Heart left ventricle (tissue), 16 donors: Measurements from ENCODE around the gene CNPY1. TPM values are rescaled to one million over a fixed set of nuclear protein-coding genes. Genes with fewer than 3 reads are reported as not detected.

Source experiments
- ATAC-seq, 4 donors: fragments of 200-7000 bp; cut with Tn5 transposase; one replicate each; pipeline ENCODE4 v1.9.1; 2020 to 2022; ENCODE audit warnings: moderate library complexity in 4 of 4, mild to moderate bottlenecking in 3 of 4, moderate number of reproducible peaks in 1 of 4
- DNase-seq, 5 donors: peaks; one replicate each; pipeline ENCODE4 v3.0.0-alpha.2; 2020
- H3K27ac ChIP-seq, 12 donors: fragments of 200-600 bp; sonication (generic) in 4 of 12; one replicate each; pipeline versions ENCODE4 v1.5.0 to v1.8.0; 2016 to 2022; ENCODE audit warnings: mild to moderate bottlenecking in 2 of 12
- H3K27me3 ChIP-seq, 9 donors: fragments of 200-600 bp; sonication (generic) in 2 of 9; one replicate each; pipeline versions ENCODE4 v1.5.1 to v1.8.0; 2016 to 2022; ENCODE audit warnings: mild to moderate bottlenecking in 3 of 9
- H3K36me3 ChIP-seq, 9 donors: fragments of 200-600 bp; sonication (generic) in 2 of 9; one replicate each; pipeline versions ENCODE4 v1.5.0 to v1.8.0; 2018 to 2022; ENCODE audit warnings: mild to moderate bottlenecking in 2 of 9
- H3K4me1 ChIP-seq, 12 donors: fragments of 200-600 bp; sonication (generic) in 4 of 12; one replicate each; pipeline versions ENCODE4 v1.5.0 to v1.8.0; 2016 to 2022; ENCODE audit warnings: mild to moderate bottlenecking in 3 of 12
- H3K4me3 ChIP-seq, 12 donors: fragments of 200-600 bp; sonication (generic) in 4 of 12; one replicate each; pipeline versions ENCODE4 v1.5.0 to v1.8.0; 2017 to 2022; ENCODE audit warnings: mild to moderate bottlenecking in 9 of 12, moderate library complexity in 4 of 12
- H3K9me3 ChIP-seq, 12 donors: fragments of 200-600 bp; sonication (generic) in 4 of 12; one replicate each; pipeline versions ENCODE4 v1.5.0 to v1.8.0; 2016 to 2022; ENCODE audit warnings: mild to moderate bottlenecking in 1 of 12
- POLR2A ChIP-seq, 2 donors: fragments of 450-650 bp; IDR thresholded peaks; one replicate each; pipeline ENCODE4 v1.6.1; 2017; ENCODE audit warnings: antibody characterized with exemption in 2 of 2, mild to moderate bottlenecking in 2 of 2, moderate library complexity in 2 of 2
- WGBS, 4 donors: extraction: QIAGEN DNeasy Blood & Tissue Kit in 2 of 4; methylation state at CpG; one replicate each; pipeline versions ENCODE4 v1.1.5 to v1.1.7; 2013 to 2018; 5-methylcytosine and 5-hydroxymethylcytosine counted together
- intact Hi-C, 10 donors: fragments of 100-400 bp; cut with DNase I; formaldehyde crosslinking; loops; one replicate each; pipeline versions ENCODE4 v1.11.1 to v1.14.2; 2022
- polyA plus RNA-seq, 2 donors: library from polyadenylated mRNA; stranded (reverse); fragments of 200-250 nt; gene quantifications; one replicate each; pipeline ENCODE4 v1.2.3, GENCODE V29; 2013
- total RNA-seq, 9 donors: library from RNA; depleted of rRNA in 2 of 9; stranded (reverse); fragments of >200 nt in 2 of 9; fragmentation: NEBNext Ultra II Directional in 3 of 9; extraction: Animal tissue kit (Norgen Biotek cat#: 25700) in 3 of 9; gene quantifications; one replicate each; pipeline versions ENCODE4 v1.1.0 to v1.2.4, GENCODE V29; 2016 to 2023
- TF ChIP-seq, protein P1 (sequence below), 12 donors: fragments of 200-600 bp; sonication (generic) in 4 of 12; IDR thresholded peaks; one replicate each; pipeline versions ENCODE4 v1.5.0 to v1.8.0; 2018 to 2022; ENCODE audit warnings: antibody characterized with exemption in 12 of 12, mild to moderate bottlenecking in 5 of 12
- donor health status: ischemic (EF 13 %, LVEDD 7.1; RV severe dilation, severe dysfunction).
- donor health status: healthy with polysubstance abuse.
- donor health status: DM: no; HTN: yes; CAD: no.
- donor health status: DM: no; HTN: no; CAD: no.
- donor health status: ischemic (EF 25% LVEDD 6.9; RV normal size, moderate dysfunction).
- donor health status: ischemic (EF 25% LVEDD 5.7; RV mildly dilated, moderate dysfunction).
- donor health status: healthy.
- donor health status: DM: yes; HTN: yes; CAD: no.
- donor health status: ischemic (EF 35%, LVEDD 5.7; RV mildly dilated, moderate dysfunction).
- donor health status: nonischemic (EF 11% LVEDD 7.7; RV severe dilation, severe dysfunction).
- donor health status: DM: yes; HTN: yes; CAD: no.
- donor health status: PGD.
- donor health status: ischemic (EF 29% LVEDD 5.4; RV normal size, mild dysfunction).
- donor health status: nonischemic (EF 23%, LVEDD 6.1; RV moderate dilation, normal function).

The CNPY1 gene
- total and polyA plus RNA-seq, 11 donors: not detected

DNA sequence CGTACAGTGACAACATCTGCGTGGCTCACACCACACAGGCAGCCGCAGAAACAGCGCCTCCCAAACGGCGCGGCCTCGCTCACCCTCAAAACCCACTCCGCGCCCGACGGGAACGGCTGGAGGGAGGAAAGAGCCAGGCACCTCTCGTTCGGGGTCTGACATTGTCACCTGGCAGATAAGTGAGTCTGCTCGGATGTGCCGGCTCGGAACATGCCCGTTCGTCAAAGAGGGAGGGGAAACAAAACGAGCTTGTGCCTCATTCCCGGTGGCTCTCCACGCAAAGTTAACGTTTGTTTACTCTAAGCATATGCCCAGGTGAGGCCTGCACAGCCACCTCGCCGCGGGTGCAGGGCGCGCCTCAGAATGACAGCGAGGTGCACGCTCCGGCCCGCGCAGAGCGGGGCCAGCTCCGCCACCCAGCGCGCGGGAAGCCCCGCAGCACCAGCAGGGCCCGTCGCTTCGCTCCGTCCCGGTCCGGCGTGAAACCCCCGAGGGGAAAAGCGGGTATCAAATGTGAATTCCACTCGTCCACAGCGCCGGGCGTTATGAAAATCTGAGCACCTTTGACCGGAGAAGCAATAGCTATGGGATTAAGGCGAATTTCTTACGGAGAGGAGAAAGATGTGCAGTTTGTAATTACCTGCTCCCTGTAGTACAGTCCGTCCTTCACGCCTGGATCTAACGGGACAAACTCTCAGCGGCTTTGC is 13.1 kb downstream of the CNPY1 start:
- Histone ChIP-seq H3K4me1 (peaks cover 0 to 15% (median 9%) of the 10 kb centered on the region in 12 donors), H3K9me3 (no peaks in the 10 kb centered on the region), H3K4me3 (peak overlapping the region in 10 of 12 donors; percentile 4 to 36 (median 25)), H3K27me3 (peaks cover 34 to 96% (median 59%) of the 10 kb centered on the region in 9 donors), H3K27ac (no peak overlapping the region), H3K36me3 (no peaks in the 10 kb centered on the region)
- WGBS, 4 donors: 1% methylated on average over 20 to 60 of the region's 60 CpGs
- TF ChIP-seq, protein P1, sequence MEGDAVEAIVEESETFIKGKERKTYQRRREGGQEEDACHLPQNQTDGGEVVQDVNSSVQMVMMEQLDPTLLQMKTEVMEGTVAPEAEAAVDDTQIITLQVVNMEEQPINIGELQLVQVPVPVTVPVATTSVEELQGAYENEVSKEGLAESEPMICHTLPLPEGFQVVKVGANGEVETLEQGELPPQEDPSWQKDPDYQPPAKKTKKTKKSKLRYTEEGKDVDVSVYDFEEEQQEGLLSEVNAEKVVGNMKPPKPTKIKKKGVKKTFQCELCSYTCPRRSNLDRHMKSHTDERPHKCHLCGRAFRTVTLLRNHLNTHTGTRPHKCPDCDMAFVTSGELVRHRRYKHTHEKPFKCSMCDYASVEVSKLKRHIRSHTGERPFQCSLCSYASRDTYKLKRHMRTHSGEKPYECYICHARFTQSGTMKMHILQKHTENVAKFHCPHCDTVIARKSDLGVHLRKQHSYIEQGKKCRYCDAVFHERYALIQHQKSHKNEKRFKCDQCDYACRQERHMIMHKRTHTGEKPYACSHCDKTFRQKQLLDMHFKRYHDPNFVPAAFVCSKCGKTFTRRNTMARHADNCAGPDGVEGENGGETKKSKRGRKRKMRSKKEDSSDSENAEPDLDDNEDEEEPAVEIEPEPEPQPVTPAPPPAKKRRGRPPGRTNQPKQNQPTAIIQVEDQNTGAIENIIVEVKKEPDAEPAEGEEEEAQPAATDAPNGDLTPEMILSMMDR (IDR thresholded peaks at IDR 0.05): no peak
- no peak for TF ChIP-seq POLR2A (IDR thresholded peaks at IDR 0.05)
- no peak for DNase-seq
- no peak for ATAC-seq
- intact Hi-C loops: loop anchor here in 2 of 10 donors (5.0 to 10.0 kb wide), 3 partner anchors 148 to 608 kb away; no protein-coding TSS in a partner anchor

GRCh38 chr7:155532792-155533119 is 13.6 kb downstream of the CNPY1 start:
- Histone ChIP-seq H3K9me3 (no peaks in the 10 kb centered on the region), H3K4me3 (peak overlapping the region in 7 of 12 donors; percentile 4 to 35 (median 22)), H3K27ac (no peak overlapping the region), H3K36me3 (no peaks in the 10 kb centered on the region), H3K27me3 (peaks cover 34 to 96% (median 64%) of the 10 kb centered on the region in 9 donors), H3K4me1 (peaks cover 0 to 15% (median 9%) of the 10 kb centered on the region in 12 donors)
- DNase-seq: no peak
- 20 to 32% (median 26%) methylated on average over 14 of the region's 14 CpGs for WGBS, 4 donors
- no peak for ATAC-seq
- no peak for TF ChIP-seq POLR2A (IDR thresholded peaks at IDR 0.05)
- TF ChIP-seq, protein P1 (IDR thresholded peaks at IDR 0.05): no peak
- intact Hi-C loops: loop anchor here in 2 of 10 donors (5.0 to 10.0 kb wide), 3 partner anchors 148 to 608 kb away; no protein-coding TSS in a partner anchor

DNA sequence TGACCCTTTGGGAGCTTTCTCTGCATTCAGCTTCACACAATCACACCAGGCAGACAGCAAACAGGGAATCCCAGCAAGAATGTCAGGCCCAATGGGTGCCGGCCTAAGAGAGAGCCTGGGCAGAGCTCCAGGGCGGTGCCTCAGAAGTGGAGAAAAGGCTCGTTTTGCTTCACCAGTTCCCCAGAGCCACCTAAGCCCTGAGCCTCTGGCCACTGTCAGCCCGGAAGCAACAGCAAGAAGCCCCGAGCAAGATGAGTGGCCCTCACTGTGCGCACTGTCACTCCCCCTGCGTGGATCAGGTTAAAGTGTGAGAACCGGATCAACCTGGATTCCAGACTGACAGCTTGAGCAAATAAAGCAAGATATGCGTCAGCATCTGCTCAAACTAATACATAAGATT is 14.7 kb downstream of the CNPY1 start:
- WGBS, 4 donors: 18 to 30% (median 21%) methylated on average over 7 to 9 of the region's 9 CpGs
- H3K9me3 ChIP-seq: no peaks in the 10 kb centered on the region
- no peak for TF ChIP-seq POLR2A (IDR thresholded peaks at IDR 0.05)
- TF ChIP-seq, protein P1 (IDR thresholded peaks at IDR 0.05): no peak
- no peak for ATAC-seq
- H3K4me1 ChIP-seq: peaks cover 0 to 15% (median 9%) of the 10 kb centered on the region in 12 donors
- H3K27ac ChIP-seq: no peak overlapping the region
- intact Hi-C loops: loop anchor here in 2 of 10 donors (5.0 to 10.0 kb wide), 3 partner anchors 147 to 607 kb away; no protein-coding TSS in a partner anchor
- no peak overlapping the region for H3K4me3 ChIP-seq
- DNase-seq: no peak
- H3K36me3 ChIP-seq: no peaks in the 10 kb centered on the region
- H3K27me3 ChIP-seq: peaks cover 35 to 98% (median 59%) of the 10 kb centered on the region in 9 donors

DNA sequence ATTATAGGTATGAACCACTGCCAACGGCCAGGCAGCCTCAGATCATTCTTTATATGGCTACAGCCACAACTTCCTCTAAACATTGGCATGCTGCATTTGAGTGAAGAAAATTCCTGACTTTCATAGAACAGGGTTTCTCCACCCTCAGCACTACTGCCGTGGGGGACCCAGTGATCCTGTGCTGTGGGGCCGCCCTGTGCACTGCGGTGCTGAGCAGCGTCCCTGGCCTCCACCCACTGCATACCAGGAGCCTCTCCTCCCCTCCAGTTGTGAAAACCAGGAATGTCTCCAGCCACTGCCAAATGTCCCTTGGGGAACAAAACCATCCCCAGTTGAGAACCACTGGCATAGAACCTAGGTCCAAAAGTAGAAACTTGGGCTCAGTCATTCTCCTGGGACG is 15.8 kb downstream of the CNPY1 start:
- 64 to 69% (median 67%) methylated on average over 5 to 6 of the region's 6 CpGs for WGBS, 4 donors
- H3K36me3 ChIP-seq: no peaks in the 10 kb centered on the region

More for the DNA sequence above, 15.8 kb downstream of the CNPY1 start:
- intact Hi-C loops: loop anchor here in 2 of 10 donors (5.0 to 10.0 kb wide), 3 partner anchors 146 to 606 kb away; no protein-coding TSS in a partner anchor
- ATAC-seq: no peak
- H3K27me3 ChIP-seq: peaks cover 37 to 98% (median 67%) of the 10 kb centered on the region in 9 donors
- peaks cover 0 to 15% (median 9%) of the 10 kb centered on the region in 12 donors for H3K4me1 ChIP-seq
- no peak for DNase-seq
- TF ChIP-seq, protein P1 (IDR thresholded peaks at IDR 0.05): no peak
- no peak for TF ChIP-seq POLR2A (IDR thresholded peaks at IDR 0.05)
- no peak overlapping the region for H3K4me3 ChIP-seq
- H3K27ac ChIP-seq: no peak overlapping the region
- no peaks in the 10 kb centered on the region for H3K9me3 ChIP-seq
